ENCODE results near the gene PDE11A.
"Not testable (repeated sequence)": the region's sequence is repeated elsewhere in the genome, so short reads cannot be mapped to it uniquely, and the experiment has no call there.

Gene PDE11A

DNA sequence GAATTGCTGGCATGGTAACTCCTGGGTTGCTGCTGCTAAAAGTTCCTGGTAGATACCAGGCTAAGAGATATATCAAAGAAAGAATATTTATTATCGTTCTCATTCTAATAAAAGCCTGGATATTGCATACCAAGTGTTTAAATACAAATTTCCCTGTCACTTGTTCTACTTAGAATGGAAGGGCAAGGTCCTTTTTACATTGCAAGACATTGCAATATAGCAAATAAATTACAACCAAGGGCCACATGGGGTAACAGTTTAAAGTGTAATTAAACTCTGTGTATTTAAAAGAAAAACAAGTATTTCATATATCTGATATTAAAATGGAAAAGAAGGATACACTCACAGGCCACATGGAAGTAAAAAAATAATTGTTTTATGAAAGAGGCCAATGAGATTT, 16.2 kb downstream of the PDE11A start:
- H3K9me3 ChIP-seq: no peaks in the 10 kb centered on the region
- H3K4me3 ChIP-seq (ENCODE audit: low read depth, low read length): no peak overlapping the region
- no peaks in the 10 kb centered on the region for H3K27me3 ChIP-seq
- no peaks in the 10 kb centered on the region for H3K4me1 ChIP-seq
- no peaks in the 10 kb centered on the region for H3K36me3 ChIP-seq
- TF ChIP-seq, protein P1, sequence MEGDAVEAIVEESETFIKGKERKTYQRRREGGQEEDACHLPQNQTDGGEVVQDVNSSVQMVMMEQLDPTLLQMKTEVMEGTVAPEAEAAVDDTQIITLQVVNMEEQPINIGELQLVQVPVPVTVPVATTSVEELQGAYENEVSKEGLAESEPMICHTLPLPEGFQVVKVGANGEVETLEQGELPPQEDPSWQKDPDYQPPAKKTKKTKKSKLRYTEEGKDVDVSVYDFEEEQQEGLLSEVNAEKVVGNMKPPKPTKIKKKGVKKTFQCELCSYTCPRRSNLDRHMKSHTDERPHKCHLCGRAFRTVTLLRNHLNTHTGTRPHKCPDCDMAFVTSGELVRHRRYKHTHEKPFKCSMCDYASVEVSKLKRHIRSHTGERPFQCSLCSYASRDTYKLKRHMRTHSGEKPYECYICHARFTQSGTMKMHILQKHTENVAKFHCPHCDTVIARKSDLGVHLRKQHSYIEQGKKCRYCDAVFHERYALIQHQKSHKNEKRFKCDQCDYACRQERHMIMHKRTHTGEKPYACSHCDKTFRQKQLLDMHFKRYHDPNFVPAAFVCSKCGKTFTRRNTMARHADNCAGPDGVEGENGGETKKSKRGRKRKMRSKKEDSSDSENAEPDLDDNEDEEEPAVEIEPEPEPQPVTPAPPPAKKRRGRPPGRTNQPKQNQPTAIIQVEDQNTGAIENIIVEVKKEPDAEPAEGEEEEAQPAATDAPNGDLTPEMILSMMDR (IDR thresholded peaks at IDR 0.05; ENCODE audit: low read depth, low read length): no peak
- DNase-seq: no peak

- not testable (repeated sequence) for H3K36me3 ChIP-seq; H3K4me3 ChIP-seq (ENCODE audit: low read depth, low read length); DNase-seq; H3K27me3 ChIP-seq; H3K9me3 ChIP-seq; H3K4me1 ChIP-seq
These were observed 21.3 kb downstream of the PDE11A start for GRCh38 chr2:178051257-178051656.

DNA sequence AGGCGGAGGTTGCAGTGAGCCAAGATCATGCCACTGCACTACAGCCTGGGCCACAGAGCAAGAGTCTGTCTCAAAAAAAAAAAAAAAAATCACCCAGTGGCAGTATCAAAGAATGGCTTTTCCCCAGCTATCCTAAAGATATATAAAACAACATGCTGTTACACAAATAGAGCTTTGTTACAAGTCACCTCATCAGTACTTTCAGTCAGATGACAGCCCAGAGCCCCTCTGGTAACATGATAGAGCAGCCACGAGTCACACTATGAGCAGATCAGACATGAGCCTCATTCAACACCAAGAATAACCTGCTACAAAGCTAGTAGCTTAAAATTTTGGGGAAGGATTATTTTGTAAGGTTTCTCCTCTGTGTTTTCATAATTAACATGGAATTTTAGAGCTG, 25.2 kb downstream of the PDE11A start:
- Histone ChIP-seq H3K36me3 (no peaks in the 10 kb centered on the region), H3K9me3 (no peaks in the 10 kb centered on the region), H3K4me1 (no peaks in the 10 kb centered on the region), H3K27me3 (no peaks in the 10 kb centered on the region), H3K4me3 (ENCODE audit: low read depth, low read length) (no peak overlapping the region)
- TF ChIP-seq, protein P1 (IDR thresholded peaks at IDR 0.05; ENCODE audit: low read depth, low read length): no peak
- DNase-seq: no peak

- no peaks in the 10 kb centered on the region for H3K27me3 ChIP-seq
- TF ChIP-seq, protein P1 (IDR thresholded peaks at IDR 0.05; ENCODE audit: low read depth, low read length): no peak
- DNase-seq: no peak
- no peaks in the 10 kb centered on the region for H3K36me3 ChIP-seq
- H3K4me1 ChIP-seq: no peaks in the 10 kb centered on the region
- H3K4me3 ChIP-seq (ENCODE audit: low read depth, low read length): no peak overlapping the region
- H3K9me3 ChIP-seq: no peaks in the 10 kb centered on the region
These were observed 27.7 kb downstream of the PDE11A start for GRCh38 chr2:178044836-178045235.

GRCh38 chr2:178043266-178043665, 29.3 kb downstream of the PDE11A start:
- H3K36me3 ChIP-seq: no peaks in the 10 kb centered on the region
- H3K4me1 ChIP-seq: no peaks in the 10 kb centered on the region
- TF ChIP-seq, protein P1 (IDR thresholded peaks at IDR 0.05; ENCODE audit: low read depth, low read length): no peak
- no peak for DNase-seq
- H3K27me3 ChIP-seq: no peaks in the 10 kb centered on the region
- no peaks in the 10 kb centered on the region for H3K9me3 ChIP-seq
- H3K4me3 ChIP-seq (ENCODE audit: low read depth, low read length): no peak overlapping the region

GRCh38 chr2:178033583-178033982, 39.0 kb downstream of the PDE11A start:
- H3K4me3 ChIP-seq (ENCODE audit: low read depth, low read length); DNase-seq; H3K9me3 ChIP-seq; H3K27me3 ChIP-seq; H3K4me1 ChIP-seq; H3K36me3 ChIP-seq: not testable (repeated sequence)

- no peaks in the 10 kb centered on the region for H3K27me3 ChIP-seq
- H3K4me1 ChIP-seq: no peaks in the 10 kb centered on the region
- TF ChIP-seq, protein P1 (IDR thresholded peaks at IDR 0.05; ENCODE audit: low read depth, low read length): no peak
These were observed 43.2 kb downstream of the PDE11A start for GRCh38 chr2:178029342-178029741.

More at GRCh38 chr2:178029342-178029741, 43.2 kb downstream of the PDE11A start:
- Histone ChIP-seq H3K4me3 (ENCODE audit: low read depth, low read length) (no peak overlapping the region), H3K9me3 (no peaks in the 10 kb centered on the region), H3K36me3 (no peaks in the 10 kb centered on the region)
- DNase-seq: no peak

All from BE2C (cell line).